Kidney capillary endothelial cell (primary cell): ENCODE measurements around the gene LILRA6.

Experiments used
- DNase-seq: peaks from one replicate; pipeline ENCODE4 v3.0.0-alpha.2; 2018; ENCODE audit warnings: low spot score

Gene LILRA6

GRCh38 chr19:54188215-54188871 lies 54.2 kb downstream of the LILRA6 start:
- peak; percentile 48 for DNase-seq

- DNase-seq, result no peak
Measured at GRCh38 chr19:54186934-54187381, 55.6 kb downstream of the LILRA6 start.
